ENCODE measurements around the gene TNIP2.

DNA sequence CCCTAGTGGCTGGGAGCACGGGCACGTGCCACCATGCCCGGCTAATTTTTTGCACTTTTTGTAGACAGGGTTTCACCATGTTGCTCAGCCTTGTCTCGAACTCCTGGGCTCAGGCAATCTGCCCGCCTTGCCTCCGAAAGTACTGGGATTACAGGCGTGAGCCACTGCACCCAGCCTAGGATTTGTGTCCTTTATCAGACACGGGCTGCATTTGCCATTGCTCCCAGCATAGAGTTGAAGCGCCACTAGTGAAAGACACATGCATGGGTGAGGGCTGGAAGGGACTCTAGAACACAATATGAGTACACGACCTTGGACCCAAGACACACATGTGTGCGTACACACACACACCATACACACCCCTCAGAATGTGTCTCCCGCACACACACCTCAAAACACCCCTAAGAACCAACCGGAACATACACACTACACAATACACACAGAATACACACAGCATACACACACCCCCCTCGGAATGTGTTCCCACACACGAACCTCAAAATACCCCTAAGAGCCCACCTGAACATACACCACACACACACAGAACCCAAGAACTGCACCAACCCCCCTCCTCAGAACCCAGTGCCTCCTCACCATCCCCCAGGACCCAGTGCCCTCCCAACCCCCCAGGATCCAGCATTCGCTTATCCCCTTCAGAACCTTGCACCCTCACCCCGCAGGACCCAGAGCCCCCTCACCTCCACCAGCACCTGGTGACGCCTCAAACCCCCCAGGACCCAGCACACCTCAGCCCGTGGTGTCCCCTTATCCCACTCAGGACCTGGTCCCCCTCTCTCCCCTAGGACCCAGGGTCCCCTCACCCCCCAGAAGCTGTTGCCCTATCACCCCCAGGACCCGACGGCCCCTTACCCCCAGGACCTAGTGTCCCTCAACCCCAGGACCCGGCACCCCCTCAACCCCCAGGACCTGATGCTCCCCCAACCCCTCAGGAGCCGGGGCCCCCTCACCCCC is 1.0 kb downstream of the TNIP2 start:
- TF ChIP-seq CTCF (IDR thresholded peaks at IDR 0.05) = no peak
- no peak for TF ChIP-seq POLR2A (IDR thresholded peaks at IDR 0.05)
